ENCODE data around the gene EMC7.
"Not testable (repeated sequence)": the region's sequence is repeated elsewhere in the genome, so short reads cannot be mapped to it uniquely, and the experiment has no call there.

The EMC7 gene

GRCh38 chr15:34101366-34102174 lies at the start of gene EMC7, which contains the start of gene PGBD4:
Gene EMC7, minus strand, starts transcription at chr15:34101862. Its CDS starts 23 bp downstream, at chr15:34101839.
Gene PGBD4, plus strand, starts transcription at chr15:34102083. Its CDS starts 449 bp downstream, at chr15:34102532.
- peak; percentile 99 for DNase-seq

GRCh38 chr15:34147371-34148140 lies 45.9 kb upstream of the EMC7 start:
- DNase-seq, result no peak

GRCh38 chr15:34133511-34133910 lies 31.8 kb upstream of the EMC7 start:
- DNase-seq, result no peak

GRCh38 chr15:34132881-34133280 lies 31.2 kb upstream of the EMC7 start:
- DNase-seq, result no peak

- no peak for DNase-seq
These were observed 27.2 kb upstream of the EMC7 start for GRCh38 chr15:34128898-34129297.

GRCh38 chr15:34126522-34126921 lies 24.9 kb upstream of the EMC7 start:
- DNase-seq, result no peak

- no peak for DNase-seq
These were observed 24.3 kb upstream of the EMC7 start for GRCh38 chr15:34125945-34126344.

- no peak for DNase-seq
These were observed 23.0 kb upstream of the EMC7 start for GRCh38 chr15:34124651-34125050.

- no peak for DNase-seq
These were observed 21.1 kb upstream of the EMC7 start for GRCh38 chr15:34122771-34123183.

GRCh38 chr15:34121786-34122185 lies 20.1 kb upstream of the EMC7 start:
- DNase-seq, result not testable (repeated sequence)

- DNase-seq, result not testable (repeated sequence)
These were observed 18.8 kb upstream of the EMC7 start for GRCh38 chr15:34120420-34120819.

GRCh38 chr15:34119291-34119690 lies 17.6 kb upstream of the EMC7 start:
- no peak for DNase-seq

GRCh38 chr15:34116620-34117019 lies 15.0 kb upstream of the EMC7 start:
- no peak for DNase-seq

GRCh38 chr15:34114739-34115138 lies 13.1 kb upstream of the EMC7 start:
- no peak for DNase-seq

GRCh38 chr15:34114215-34114614 lies 12.6 kb upstream of the EMC7 start:
- DNase-seq, result no peak

GRCh38 chr15:34111488-34111887 lies 9.8 kb upstream of the EMC7 start:
- DNase-seq, result no peak

- DNase-seq, result peak in 1 of 2 donors; percentile 34
These were observed 8.4 kb upstream of the EMC7 start for GRCh38 chr15:34109797-34110663.

- DNase-seq, result no peak
These were observed 5.7 kb upstream of the EMC7 start for GRCh38 chr15:34107315-34107714.

GRCh38 chr15:34106423-34106822 lies 4.8 kb upstream of the EMC7 start:
- DNase-seq, result no peak

GRCh38 chr15:34102175-34102925 lies 688 bp upstream of the EMC7 start:
- DNase-seq, result no peak

- no peak for DNase-seq
These were observed 1.7 kb downstream of the EMC7 start for GRCh38 chr15:34099914-34100313.

GRCh38 chr15:34085746-34086145 lies 15.9 kb downstream of the EMC7 start:
- DNase-seq, result no peak

Data from CD4-positive, alpha-beta T cell treated with Interferon alpha-2 for 1 hour (primary cell).